ENCODE measurements around the gene MICU1. TPM values are rescaled to one million over a fixed set of nuclear protein-coding genes. Genes with fewer than 3 reads are reported as not detected.
A peak's percentile ranks its signal among the peaks of the same experiment; 100 is the strongest.

The MICU1 gene
- total and polyA plus RNA-seq, 12 donors: 34.2 to 54.1 (median 44.3) TPM

DNA sequence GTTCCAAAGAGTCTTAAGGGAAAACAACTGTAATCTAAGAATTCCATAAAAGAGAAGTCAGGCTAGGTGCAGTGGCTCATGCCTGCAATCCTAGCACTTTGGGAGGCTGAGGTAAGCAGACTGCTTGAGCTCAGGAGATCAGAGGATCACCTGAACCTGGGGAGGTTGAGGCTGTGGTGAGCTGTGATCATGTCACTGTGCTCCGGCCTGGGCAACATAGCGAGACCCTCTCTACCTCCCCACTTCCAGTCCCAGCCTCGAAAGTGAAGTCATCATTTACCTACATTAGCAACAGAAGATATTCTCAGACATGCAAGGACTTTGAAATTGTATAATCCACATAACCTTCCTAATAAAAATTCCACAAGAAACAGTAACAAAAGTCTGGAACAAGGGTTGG, 141.4 kb downstream of the MICU1 start:
- 96 to 97% methylated on average over 3 of the region's 3 CpGs for WGBS, 2 donors
- DNase-seq: no peak
- TF ChIP-seq, protein P1, sequence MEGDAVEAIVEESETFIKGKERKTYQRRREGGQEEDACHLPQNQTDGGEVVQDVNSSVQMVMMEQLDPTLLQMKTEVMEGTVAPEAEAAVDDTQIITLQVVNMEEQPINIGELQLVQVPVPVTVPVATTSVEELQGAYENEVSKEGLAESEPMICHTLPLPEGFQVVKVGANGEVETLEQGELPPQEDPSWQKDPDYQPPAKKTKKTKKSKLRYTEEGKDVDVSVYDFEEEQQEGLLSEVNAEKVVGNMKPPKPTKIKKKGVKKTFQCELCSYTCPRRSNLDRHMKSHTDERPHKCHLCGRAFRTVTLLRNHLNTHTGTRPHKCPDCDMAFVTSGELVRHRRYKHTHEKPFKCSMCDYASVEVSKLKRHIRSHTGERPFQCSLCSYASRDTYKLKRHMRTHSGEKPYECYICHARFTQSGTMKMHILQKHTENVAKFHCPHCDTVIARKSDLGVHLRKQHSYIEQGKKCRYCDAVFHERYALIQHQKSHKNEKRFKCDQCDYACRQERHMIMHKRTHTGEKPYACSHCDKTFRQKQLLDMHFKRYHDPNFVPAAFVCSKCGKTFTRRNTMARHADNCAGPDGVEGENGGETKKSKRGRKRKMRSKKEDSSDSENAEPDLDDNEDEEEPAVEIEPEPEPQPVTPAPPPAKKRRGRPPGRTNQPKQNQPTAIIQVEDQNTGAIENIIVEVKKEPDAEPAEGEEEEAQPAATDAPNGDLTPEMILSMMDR (IDR thresholded peaks at IDR 0.05): no peak

DNA sequence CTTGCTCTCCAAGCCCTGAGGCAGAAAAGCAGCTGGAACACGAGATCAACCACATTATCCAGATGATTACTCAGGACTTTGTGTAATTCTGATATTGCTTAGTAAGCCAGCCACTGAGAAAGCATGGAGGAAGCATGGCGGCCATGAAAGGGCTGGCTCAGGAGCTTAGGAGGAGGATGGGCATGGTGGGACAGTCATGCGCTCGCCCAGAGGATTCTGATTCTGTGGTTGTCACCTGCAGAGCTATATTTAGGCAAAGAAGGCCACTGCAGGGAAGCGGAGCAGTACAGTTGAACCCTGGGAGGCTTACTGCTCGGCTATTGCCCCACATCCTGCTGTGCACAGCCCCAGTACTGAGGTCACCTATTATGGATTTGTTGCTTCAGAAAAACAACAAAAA, 142.4 kb downstream of the MICU1 start:
- intact Hi-C loops (cut with DNase I): no loop called here
- WGBS, 2 donors: 93 to 96% methylated on average over 6 of the region's 6 CpGs
- TF ChIP-seq, protein P1 (IDR thresholded peaks at IDR 0.05): no peak
- Histone ChIP-seq H3K4me1 (peaks cover 0 to 5% (median 0%) of the 10 kb centered on the region in 9 donors), H3K4me3 (no peak overlapping the region), H3K36me3 (peaks cover 0 to 12% (median 0%) of the 10 kb centered on the region in 9 donors), H3K9me3 (no peaks in the 10 kb centered on the region), H3K27me3 (no peaks in the 10 kb centered on the region), H3K27ac (no peak overlapping the region)
- DNase-seq: no peak
- peak in 2 of 8 donors; percentile 16 to 19 for ATAC-seq

More for the DNA sequence above, 141.4 kb downstream of the MICU1 start:
- ATAC-seq: no peak
- intact Hi-C loops (cut with DNase I): no loop called here
- no peak overlapping the region for H3K4me3 ChIP-seq
- H3K27ac ChIP-seq: no peak overlapping the region
- no peaks in the 10 kb centered on the region for H3K9me3 ChIP-seq
- peaks cover 0 to 12% (median 0%) of the 10 kb centered on the region in 9 donors for H3K36me3 ChIP-seq
- H3K4me1 ChIP-seq: peaks cover 0 to 5% (median 0%) of the 10 kb centered on the region in 9 donors
- no peaks in the 10 kb centered on the region for H3K27me3 ChIP-seq

DNA sequence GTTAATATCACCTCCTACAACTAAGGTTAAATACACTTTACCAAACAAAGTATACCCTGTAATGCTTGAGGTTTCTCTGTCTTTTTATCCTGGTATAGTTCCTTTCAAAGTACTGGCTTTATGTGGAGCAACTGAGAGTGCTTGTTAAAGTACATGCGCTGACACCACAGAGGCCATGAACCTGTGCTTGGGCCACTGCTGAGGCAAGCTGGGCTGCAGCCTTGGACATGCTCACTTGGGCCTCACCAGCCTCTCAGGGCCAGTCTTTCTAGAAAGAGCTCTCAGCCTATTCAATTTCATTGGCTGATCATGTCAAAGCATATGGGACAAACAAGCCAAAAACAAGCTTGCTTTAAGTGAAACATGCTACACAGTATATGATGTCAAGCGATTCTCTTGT, 145.0 kb downstream of the MICU1 start:
- Histone ChIP-seq H3K4me3 (no peak overlapping the region), H3K27me3 (no peaks in the 10 kb centered on the region), H3K4me1 (peaks cover 0 to 5% (median 0%) of the 10 kb centered on the region in 9 donors), H3K27ac (no peak overlapping the region), H3K9me3 (no peaks in the 10 kb centered on the region), H3K36me3 (peaks cover 0 to 21% (median 7%) of the 10 kb centered on the region in 9 donors)
- no peak for DNase-seq
- 96 to 99% methylated on average over 2 of the region's 2 CpGs for WGBS, 2 donors
- TF ChIP-seq, protein P1 (IDR thresholded peaks at IDR 0.05): no peak
- no peak for ATAC-seq
- intact Hi-C loops (cut with DNase I): no loop called here

DNA sequence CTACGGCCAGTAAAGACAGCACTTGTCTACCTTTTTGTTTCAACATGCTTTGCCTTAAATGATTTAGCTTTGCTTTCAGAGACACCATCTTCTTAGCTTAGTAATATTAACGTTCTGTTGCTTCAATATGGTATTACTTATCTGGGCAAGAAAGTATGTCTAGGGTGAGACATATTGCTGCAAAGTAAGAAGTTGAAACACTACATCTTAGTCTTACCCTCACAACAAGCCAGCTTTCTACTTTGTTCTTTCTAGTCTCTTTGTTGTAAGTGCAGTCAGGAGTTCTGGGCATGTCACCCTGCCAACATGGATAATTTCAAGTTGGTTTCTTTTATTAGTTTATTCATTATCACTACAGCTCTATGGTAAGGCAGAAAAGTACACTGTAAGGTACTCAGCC, 148.4 kb downstream of the MICU1 start:
- ATAC-seq: no peak
- peaks cover 0 to 50% (median 7%) of the 10 kb centered on the region in 9 donors for H3K36me3 ChIP-seq
- H3K27ac ChIP-seq: no peak overlapping the region
- no peak overlapping the region for H3K4me3 ChIP-seq
- 90 to 92% methylated on average over 2 of the region's 2 CpGs for WGBS, 2 donors
- intact Hi-C loops (cut with DNase I): no loop called here
- no peaks in the 10 kb centered on the region for H3K27me3 ChIP-seq
- DNase-seq: no peak
- H3K9me3 ChIP-seq: no peaks in the 10 kb centered on the region
- H3K4me1 ChIP-seq: peaks cover 0 to 4% (median 0%) of the 10 kb centered on the region in 9 donors
- TF ChIP-seq, protein P1 (IDR thresholded peaks at IDR 0.05): no peak

All from heart right ventricle (tissue), 16 donors.